GM23338 (cell line): ENCODE data around the gene EXOG.

ENCODE experiments used
- CTCF ChIP-seq, 2 experiments: fragments of 200-600 bp in 1 of 2; sonication (generic) in 1 of 2; conservative IDR thresholded peaks; 2 replicates each; pipeline versions ENCODE4 v1.5.1 to v1.6.1; 2016 to 2017; ENCODE audit warnings: antibody characterized with exemption in 2 of 2, low read depth in 2 of 2, mild to moderate bottlenecking in 2 of 2, moderate library complexity in 1 of 2
- EZH2 ChIP-seq: fragments of 200-600 bp; sonication (generic); IDR thresholded peaks from one replicate; pipeline ENCODE4 v1.8.0; 2017; ENCODE audit warnings: antibody characterized with exemption, mild to moderate bottlenecking, low read depth; ENCODE audit not compliant: unreplicated experiment
- POLR2AphosphoS5 ChIP-seq: IDR thresholded peaks from 2 replicates; pipeline ENCODE4 v1.6.1; 2016; ENCODE audit warnings: antibody characterized with exemption, low read depth

- TF ChIP-seq POLR2AphosphoS5 = no peak
- no peak for TF ChIP-seq CTCF (conservative IDR thresholded peaks at IDR 0.05; ENCODE audit: low read depth in 2 of 2)
- no peak for TF ChIP-seq EZH2
These were observed 56.9 kb downstream of the EXOG start for GRCh38 chr3:38553071-38553470.
